ENCODE measurements around the gene PCNX4.

DNA sequence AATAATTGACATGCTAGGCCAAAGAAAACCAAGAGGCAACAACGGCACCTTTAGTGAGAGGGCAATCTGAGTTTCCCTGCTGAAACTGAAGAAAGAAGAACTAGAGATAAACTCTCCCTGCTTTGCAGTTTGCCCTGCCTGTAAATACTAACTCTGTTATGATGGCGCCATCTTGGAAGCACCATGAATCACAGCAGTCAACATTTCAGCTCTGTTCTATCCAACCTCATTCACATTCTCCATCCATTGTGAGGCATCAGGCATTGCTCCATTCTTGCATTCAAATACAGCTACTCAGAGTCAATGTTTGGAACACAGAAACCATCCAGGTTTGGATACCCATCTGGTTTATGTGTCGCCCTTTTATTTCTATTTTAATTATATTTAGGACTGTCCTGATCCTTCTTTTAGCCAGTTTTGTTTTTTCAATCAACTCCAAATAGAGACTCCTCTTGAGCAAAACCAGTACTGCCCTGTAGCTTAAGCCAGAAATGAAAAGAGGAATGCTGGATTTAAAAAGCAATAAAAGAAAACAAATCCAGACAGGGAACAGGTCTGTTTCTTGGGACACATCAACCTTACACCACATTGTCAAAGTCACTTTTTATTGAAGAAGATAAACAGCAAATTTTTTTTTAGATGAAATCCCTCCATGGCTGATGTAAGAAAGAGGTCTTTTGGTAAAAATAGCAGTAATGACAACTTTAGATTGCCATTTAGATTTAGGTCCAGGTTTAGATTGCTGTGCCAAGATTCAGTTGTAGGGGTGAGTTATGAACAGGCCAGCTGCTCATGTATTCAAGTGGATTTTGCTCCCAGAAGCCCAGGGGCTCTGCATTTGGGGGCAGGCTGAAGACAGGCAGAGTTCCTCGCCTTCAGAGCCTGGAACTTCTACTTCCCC is 124.0 kb downstream of the PCNX4 start:
- TF ChIP-seq, protein P1, sequence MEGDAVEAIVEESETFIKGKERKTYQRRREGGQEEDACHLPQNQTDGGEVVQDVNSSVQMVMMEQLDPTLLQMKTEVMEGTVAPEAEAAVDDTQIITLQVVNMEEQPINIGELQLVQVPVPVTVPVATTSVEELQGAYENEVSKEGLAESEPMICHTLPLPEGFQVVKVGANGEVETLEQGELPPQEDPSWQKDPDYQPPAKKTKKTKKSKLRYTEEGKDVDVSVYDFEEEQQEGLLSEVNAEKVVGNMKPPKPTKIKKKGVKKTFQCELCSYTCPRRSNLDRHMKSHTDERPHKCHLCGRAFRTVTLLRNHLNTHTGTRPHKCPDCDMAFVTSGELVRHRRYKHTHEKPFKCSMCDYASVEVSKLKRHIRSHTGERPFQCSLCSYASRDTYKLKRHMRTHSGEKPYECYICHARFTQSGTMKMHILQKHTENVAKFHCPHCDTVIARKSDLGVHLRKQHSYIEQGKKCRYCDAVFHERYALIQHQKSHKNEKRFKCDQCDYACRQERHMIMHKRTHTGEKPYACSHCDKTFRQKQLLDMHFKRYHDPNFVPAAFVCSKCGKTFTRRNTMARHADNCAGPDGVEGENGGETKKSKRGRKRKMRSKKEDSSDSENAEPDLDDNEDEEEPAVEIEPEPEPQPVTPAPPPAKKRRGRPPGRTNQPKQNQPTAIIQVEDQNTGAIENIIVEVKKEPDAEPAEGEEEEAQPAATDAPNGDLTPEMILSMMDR (IDR thresholded peaks at IDR 0.05), result no peak
- TF ChIP-seq POLR2A (IDR thresholded peaks at IDR 0.05) (no peak), POLR2AphosphoS5 (IDR thresholded peaks at IDR 0.05) (no peak)

Measured in breast epithelium (tissue), 3 donors.